Fibroblast of pulmonary artery (primary cell): Measurements from ENCODE around the gene SLC35E1.

ENCODE experiments used
- DNase-seq: peaks from one replicate; pipeline ENCODE4 v3.0.0-alpha.2; 2010; ENCODE audit warnings: low read depth
- H3K4me3 ChIP-seq: replicated peaks from 2 replicates; pipeline ENCODE4 v1.5.1; 2011; ENCODE audit warnings: low read depth, mild to moderate bottlenecking, control low read depth, low read length, moderate library complexity
- TF ChIP-seq, protein P1 (sequence below): IDR thresholded peaks from 2 replicates; pipeline ENCODE4 v1.5.1; 2011; ENCODE audit warnings: mild to moderate bottlenecking, control low read depth, low read length, inconsistent platforms; ENCODE audit errors: missing control alignments

The SLC35E1 gene

DNA sequence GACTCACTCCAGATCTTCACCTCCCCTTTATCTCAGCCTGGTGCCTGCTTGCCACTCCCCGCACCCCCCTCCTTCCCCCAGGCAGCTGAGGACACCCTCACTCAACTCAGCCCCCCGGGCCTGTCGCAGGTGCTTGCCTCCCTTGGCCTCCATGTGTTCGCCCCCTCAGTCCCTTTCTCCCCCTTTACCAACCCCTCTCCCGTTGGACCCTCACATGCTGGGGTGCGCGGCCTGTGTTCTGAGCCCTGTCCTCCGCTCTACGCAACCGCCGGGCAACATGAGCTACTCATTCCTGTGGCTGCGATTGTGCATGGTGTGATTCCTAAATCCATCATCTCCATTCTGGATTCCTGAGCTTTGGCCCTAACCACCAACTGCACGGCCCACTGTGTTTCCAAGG lies 35.1 kb downstream of the SLC35E1 start:
- H3K4me3 ChIP-seq, result no peak overlapping the region
- DNase-seq, result no peak
- TF ChIP-seq, protein P1, sequence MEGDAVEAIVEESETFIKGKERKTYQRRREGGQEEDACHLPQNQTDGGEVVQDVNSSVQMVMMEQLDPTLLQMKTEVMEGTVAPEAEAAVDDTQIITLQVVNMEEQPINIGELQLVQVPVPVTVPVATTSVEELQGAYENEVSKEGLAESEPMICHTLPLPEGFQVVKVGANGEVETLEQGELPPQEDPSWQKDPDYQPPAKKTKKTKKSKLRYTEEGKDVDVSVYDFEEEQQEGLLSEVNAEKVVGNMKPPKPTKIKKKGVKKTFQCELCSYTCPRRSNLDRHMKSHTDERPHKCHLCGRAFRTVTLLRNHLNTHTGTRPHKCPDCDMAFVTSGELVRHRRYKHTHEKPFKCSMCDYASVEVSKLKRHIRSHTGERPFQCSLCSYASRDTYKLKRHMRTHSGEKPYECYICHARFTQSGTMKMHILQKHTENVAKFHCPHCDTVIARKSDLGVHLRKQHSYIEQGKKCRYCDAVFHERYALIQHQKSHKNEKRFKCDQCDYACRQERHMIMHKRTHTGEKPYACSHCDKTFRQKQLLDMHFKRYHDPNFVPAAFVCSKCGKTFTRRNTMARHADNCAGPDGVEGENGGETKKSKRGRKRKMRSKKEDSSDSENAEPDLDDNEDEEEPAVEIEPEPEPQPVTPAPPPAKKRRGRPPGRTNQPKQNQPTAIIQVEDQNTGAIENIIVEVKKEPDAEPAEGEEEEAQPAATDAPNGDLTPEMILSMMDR, result no peak

DNA sequence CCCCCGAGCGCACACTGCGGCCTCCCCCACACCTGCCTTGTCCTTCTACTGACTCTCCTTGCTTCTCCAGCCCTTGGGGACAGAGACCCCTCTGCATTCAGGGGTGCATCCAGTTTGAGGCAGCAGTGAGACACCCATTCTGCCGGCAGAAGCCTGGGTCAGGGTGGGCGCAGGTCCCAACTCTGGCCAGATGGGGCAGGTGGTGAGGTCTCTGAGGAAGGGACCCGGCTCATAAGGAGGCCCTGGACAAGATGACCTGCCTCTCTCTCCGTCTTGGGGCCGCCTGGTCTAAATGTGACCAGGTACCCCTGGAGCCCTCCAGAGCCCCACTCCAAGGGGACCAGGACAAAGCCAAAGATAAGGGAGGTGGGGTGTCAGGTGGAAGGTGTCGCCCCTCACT lies 36.1 kb downstream of the SLC35E1 start:
- H3K4me3 ChIP-seq, result no peak overlapping the region
- DNase-seq, result no peak
- TF ChIP-seq, protein P1, result no peak

DNA sequence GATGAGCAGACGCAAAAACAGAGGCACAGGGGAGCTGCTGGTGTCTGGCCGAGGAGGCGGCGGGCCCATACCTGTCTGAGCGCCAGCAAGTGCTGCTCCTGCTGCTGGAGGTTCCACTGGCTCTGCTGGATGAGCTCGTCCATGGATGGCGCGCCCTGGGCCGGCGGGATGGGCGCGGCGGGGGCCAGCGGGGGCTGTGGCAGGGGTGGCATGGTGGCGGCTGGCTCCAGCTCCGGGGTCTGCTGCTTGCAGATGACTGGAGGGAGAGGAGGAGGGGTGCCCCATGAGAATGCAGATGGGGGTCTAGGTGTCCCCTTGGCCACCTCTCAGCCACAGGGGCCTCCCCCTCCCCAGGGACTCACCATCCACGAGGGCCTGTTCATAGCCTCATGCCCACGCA lies 36.8 kb downstream of the SLC35E1 start:
- no peak overlapping the region for H3K4me3 ChIP-seq
- no peak for DNase-seq
- TF ChIP-seq, protein P1, result no peak

DNA sequence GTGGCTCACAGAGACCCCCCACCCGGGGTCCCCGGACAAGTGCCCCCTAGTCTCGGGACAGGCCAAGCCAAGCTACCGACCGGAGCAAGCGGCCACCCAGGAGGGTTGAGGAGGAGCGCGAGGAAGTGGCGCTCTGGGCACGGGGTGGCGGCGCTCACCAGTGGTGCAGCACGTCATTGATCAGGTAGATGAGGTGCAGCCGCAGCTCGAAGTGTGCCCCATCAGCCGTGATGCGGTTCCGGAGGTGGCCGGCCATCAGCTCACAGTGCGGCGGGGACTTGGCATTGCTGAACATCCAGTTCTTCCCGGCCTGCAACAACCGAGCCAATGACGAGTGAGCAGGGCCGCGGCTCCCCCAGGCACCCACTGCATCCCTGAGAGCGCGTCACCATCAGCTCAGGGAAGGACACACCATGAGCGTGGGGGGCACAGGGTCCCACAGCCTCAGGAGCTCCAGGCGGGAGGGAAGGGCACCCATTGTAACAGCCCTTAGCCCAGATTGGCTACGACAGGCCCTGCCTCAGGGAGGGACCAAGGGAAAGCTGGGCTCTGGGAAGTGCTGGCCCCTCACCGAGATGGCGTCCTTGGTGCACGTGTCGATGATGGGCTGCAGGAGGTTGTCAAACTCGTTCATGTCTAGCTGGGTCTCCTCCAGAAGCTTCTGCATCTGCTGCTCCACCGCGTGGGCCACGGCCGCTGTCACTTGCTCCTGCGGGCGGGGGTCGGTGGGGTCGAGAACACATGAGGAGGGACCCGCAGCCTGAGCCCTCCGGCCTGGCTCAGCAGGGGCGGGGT lies 39.6 kb downstream of the SLC35E1 start:
- TF ChIP-seq, protein P1, result no peak
- no peak for DNase-seq
- no peak overlapping the region for H3K4me3 ChIP-seq

DNA sequence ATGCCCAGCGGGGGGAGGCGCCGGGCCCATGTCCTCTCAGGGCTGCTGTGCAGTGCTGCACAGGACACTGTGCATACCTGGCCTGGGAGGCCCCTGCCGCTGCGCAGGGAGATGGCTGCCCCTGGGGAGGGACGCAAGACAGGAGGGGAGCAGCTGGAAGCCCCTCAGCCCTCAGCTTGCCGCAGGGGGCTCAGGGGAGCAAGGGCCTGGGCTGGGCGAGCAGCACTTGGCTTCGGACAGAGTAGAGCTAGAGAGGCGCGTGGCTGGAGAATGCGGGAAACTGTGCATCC lies 40.9 kb downstream of the SLC35E1 start:
- TF ChIP-seq, protein P1, result no peak
- DNase-seq, result no peak
- H3K4me3 ChIP-seq, result no peak overlapping the region

DNA sequence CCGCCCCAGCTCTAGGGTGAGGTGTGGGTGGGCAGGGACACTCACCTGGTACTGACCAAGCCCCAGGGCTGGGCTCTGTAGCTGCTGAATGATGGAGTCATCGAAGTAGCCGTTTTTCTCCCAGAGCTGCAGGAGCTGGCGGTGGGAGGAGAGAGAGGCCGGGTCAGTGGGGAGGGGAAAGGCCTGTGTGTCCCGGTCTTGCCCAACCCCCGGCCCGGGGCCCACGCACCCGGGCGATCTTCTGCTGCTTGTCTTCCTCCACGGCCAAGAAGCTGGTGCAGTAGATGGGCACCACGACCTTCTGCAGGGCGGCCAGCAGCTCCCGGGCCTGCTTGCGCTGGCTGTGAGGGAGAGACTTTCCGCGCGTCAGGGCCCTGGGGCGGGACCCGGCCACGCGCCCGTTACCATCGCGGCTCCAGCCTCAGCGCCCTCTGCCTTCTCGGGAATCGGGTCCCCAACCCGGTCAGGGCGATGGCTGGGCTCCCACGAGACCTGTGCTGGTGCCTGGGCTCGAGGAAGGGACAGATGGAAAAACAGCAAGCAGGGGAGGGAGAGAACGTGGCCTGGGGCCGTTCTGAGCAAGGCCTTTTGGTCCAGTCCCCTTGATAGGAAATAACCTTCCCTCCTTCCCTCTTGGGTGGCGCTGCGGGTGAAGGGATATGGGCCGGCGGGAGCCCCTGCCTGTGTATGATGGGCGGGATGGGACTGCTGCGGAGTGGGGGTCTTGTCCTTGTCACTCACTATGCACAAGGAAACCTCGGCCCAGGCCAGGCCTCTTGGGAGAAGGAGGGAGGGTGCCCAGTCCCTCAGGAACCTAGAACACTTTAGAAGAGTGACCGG lies 41.5 kb downstream of the SLC35E1 start:
- DNase-seq, result no peak
- TF ChIP-seq, protein P1, result no peak
- no peak overlapping the region for H3K4me3 ChIP-seq
